Lower lobe of right lung (tissue), 2 donors: Measurements from ENCODE around the gene CHTF8. TPM values are rescaled to one million over a fixed set of nuclear protein-coding genes. Genes with fewer than 3 reads are reported as not detected.

ENCODE experiments used
- ATAC-seq, 2 donors: fragments of 200-7000 bp; cut with Tn5 transposase; one replicate each; pipeline ENCODE4 v1.9.1; 2020 to 2022; ENCODE audit warnings: mild to moderate bottlenecking in 2 of 2, moderate library complexity in 2 of 2
- DNase-seq: peaks from one replicate; pipeline ENCODE4 v3.0.0-alpha.2; 2020
- H3K27ac ChIP-seq: fragments of 200-600 bp; one replicate; pipeline ENCODE4 v1.8.0; 2022
- H3K27me3 ChIP-seq: fragments of 200-600 bp; one replicate; pipeline ENCODE4 v1.8.0; 2022; ENCODE audit warnings: low read depth
- H3K36me3 ChIP-seq: fragments of 200-600 bp; one replicate; pipeline ENCODE4 v1.8.0; 2022; ENCODE audit warnings: mild to moderate bottlenecking
- H3K4me1 ChIP-seq: fragments of 200-600 bp; one replicate; pipeline ENCODE4 v1.8.0; 2022
- H3K4me3 ChIP-seq: fragments of 200-600 bp; one replicate; pipeline ENCODE4 v1.8.0; 2022; ENCODE audit warnings: mild to moderate bottlenecking
- H3K9me3 ChIP-seq: fragments of 200-600 bp; one replicate; pipeline ENCODE4 v1.8.0; 2022
- intact Hi-C: fragments of 100-400 bp; cut with DNase I; formaldehyde crosslinking; loops from one replicate; pipeline ENCODE4 v1.11.0; 2022
- total RNA-seq: library from RNA; stranded (reverse); fragmentation: NEBNext Ultra II Directional; extraction: Animal tissue kit (Norgen Biotek cat#: 25700); gene quantifications from one replicate; pipeline ENCODE4 v1.2.1, GENCODE V29; 2021
- TF ChIP-seq, protein P1 (sequence below): fragments of 200-600 bp; IDR thresholded peaks from one replicate; pipeline ENCODE4 v1.8.0; 2022; ENCODE audit warnings: antibody characterized with exemption, mild to moderate bottlenecking
- donor health status: DM: no; HTN: yes; CAD: no; lungs with severe emphysema.

Gene CHTF8
- total RNA-seq, 1 donor from 2014 or later = 126 TPM

DNA sequence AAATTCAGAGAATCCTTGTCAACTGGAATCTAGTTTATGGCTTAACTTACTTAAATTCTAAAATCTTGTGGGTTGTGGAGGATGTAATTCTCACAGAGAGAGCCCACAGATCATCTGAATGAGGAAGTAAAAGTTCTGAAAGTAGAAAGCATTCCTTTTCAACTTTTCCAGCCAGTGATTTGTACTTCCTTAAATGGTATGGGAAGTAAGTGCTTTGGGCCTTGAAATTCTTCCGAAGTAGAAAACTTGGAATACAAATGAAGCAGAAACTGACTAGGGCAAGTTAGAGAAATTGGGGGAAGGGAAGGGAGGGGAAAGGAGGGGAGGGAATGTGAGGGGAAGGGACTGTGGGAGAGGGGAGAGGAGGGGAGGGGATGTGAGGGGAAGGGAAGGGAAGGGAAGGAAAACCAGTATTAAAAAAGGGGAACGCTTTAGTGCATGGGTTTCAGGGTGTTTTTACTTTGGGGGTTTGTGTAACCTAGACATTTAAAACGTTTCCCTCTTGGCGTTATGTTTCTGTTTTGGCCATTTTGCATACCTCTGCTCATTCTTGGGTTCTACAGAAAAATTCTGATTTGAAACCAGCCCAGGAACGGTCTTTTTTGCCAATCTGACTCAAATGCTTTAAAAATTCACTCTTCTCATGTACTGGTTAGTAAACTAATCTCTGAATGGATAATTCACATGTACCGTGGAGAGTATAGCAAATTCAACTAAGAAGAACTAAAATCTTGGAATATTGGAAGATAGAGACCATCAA, 39.1 kb upstream of the CHTF8 start:
- Histone ChIP-seq H3K27me3 (no peaks in the 10 kb centered on the region), H3K27ac (peak overlapping the region; percentile 67), H3K4me3 (no peak overlapping the region), H3K9me3 (no peaks in the 10 kb centered on the region), H3K36me3 (peaks cover 28% of the 10 kb centered on the region), H3K4me1 (peaks cover 44% of the 10 kb centered on the region)
- ATAC-seq (no peak), DNase-seq (no peak)
- TF ChIP-seq, protein P1, sequence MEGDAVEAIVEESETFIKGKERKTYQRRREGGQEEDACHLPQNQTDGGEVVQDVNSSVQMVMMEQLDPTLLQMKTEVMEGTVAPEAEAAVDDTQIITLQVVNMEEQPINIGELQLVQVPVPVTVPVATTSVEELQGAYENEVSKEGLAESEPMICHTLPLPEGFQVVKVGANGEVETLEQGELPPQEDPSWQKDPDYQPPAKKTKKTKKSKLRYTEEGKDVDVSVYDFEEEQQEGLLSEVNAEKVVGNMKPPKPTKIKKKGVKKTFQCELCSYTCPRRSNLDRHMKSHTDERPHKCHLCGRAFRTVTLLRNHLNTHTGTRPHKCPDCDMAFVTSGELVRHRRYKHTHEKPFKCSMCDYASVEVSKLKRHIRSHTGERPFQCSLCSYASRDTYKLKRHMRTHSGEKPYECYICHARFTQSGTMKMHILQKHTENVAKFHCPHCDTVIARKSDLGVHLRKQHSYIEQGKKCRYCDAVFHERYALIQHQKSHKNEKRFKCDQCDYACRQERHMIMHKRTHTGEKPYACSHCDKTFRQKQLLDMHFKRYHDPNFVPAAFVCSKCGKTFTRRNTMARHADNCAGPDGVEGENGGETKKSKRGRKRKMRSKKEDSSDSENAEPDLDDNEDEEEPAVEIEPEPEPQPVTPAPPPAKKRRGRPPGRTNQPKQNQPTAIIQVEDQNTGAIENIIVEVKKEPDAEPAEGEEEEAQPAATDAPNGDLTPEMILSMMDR = no peak
- intact Hi-C loops = no loop called here

- no peak overlapping the region for H3K4me3 ChIP-seq
- H3K4me1 ChIP-seq = peaks cover 50% of the 10 kb centered on the region
- no peak for ATAC-seq
- H3K27me3 ChIP-seq = no peaks in the 10 kb centered on the region
- H3K36me3 ChIP-seq = peaks cover 43% of the 10 kb centered on the region
- DNase-seq = no peak
- intact Hi-C loops = no loop called here
- no peaks in the 10 kb centered on the region for H3K9me3 ChIP-seq
- no peak overlapping the region for H3K27ac ChIP-seq
- TF ChIP-seq, protein P1 = no peak
Measured at GRCh38 chr16:69169607-69170352, 37.4 kb upstream of the CHTF8 start.

DNA sequence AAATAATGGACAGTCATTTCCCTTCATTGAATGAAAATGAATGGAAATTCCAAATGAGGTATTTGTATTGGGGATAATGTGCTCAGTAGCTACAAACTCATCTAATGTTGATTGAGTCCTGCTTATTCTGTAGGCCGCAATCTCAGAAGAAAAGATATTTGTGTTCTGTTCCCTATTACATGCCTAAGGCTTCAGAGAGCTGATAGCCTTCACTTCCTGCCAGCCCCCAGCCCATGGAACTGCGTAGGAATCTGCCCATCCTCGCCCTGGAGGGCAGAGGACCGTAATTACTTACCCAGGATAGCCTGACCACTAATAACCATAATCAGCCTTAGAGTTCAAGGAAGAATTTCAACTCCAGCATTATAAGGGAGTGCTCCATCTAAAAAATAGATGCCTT, 36.7 kb upstream of the CHTF8 start:
- Histone ChIP-seq H3K4me1 (peaks cover 43% of the 10 kb centered on the region), H3K36me3 (peaks cover 51% of the 10 kb centered on the region), H3K4me3 (no peak overlapping the region), H3K27ac (no peak overlapping the region), H3K9me3 (no peaks in the 10 kb centered on the region), H3K27me3 (no peaks in the 10 kb centered on the region)
- ATAC-seq (no peak), DNase-seq (no peak)
- TF ChIP-seq, protein P1 = no peak
- intact Hi-C loops = no loop called here

DNA sequence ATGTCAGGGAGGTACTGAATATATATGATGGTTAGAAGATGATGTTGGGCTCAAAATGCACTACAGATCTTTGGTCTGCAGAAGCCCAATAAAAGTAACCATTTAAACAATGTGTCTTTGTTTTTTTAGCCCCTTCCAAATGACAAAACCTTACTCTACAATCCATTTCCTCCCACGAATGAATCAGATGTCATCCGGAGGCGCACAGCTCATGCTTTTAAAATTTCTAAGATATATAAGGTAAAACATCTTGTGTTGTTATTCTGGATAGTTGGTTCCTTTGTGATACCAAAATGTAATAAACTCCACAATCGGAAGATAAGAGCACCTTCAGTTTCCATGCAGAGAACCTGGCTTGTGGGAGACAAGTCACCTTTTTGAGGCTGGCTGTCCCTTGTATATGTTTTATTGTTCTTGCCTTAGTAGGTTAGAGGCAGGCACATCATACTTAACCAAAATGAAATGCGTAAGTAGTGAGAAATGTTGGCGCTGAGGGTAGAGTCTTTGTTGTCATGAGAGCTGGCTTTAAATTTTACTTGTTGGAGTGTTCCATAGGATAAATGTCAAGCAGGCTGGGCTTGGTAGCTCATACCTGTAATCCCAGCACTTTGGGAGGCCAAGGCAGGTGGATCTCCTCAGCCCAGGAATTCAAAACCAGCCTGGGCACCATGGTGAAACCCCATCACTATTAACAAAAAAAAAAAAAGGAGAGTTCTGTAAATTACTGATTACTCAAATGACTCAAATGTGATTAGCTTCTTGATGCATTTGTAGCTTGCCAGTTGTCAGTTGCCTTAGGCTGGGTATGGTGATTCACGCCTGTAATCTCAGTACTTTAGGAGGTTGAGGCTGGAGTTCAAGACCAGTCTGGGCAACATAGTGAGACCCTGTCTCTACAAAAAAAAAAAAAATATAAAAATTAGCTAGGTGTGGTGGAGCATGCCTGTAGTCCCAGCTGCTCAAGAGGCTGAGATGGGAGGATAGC, 34.9 kb upstream of the CHTF8 start:
- no peak for ATAC-seq

More for the DNA sequence above, 34.9 kb upstream of the CHTF8 start:
- Histone ChIP-seq H3K9me3 (no peaks in the 10 kb centered on the region), H3K27me3 (no peaks in the 10 kb centered on the region), H3K36me3 (peaks cover 64% of the 10 kb centered on the region), H3K4me3 (no peak overlapping the region), H3K27ac (no peak overlapping the region), H3K4me1 (peaks cover 25% of the 10 kb centered on the region)
- DNase-seq = no peak
- intact Hi-C loops = no loop called here
- TF ChIP-seq, protein P1 = no peak
